D721Med (cell line): ENCODE data around the gene CDH1.

Experiments
- DNase-seq: peaks from one replicate; pipeline ENCODE4 v3.0.0; 2011; ENCODE audit warnings: low spot score; ENCODE audit not compliant: insufficient read length
- FAIRE-seq: peaks from 2 replicates; lab custom pipeline; 2011; peaks lifted over from hg19 to GRCh38; lab: Jason Lieb, UNC
- TF ChIP-seq, protein P1 (sequence below): IDR thresholded peaks from 2 replicates; pipeline ENCODE4 v1.5.1; 2012; ENCODE audit warnings: mild to moderate bottlenecking, control low read depth; ENCODE audit not compliant: insufficient read depth; ENCODE audit errors: missing control alignments

Gene CDH1

DNA sequence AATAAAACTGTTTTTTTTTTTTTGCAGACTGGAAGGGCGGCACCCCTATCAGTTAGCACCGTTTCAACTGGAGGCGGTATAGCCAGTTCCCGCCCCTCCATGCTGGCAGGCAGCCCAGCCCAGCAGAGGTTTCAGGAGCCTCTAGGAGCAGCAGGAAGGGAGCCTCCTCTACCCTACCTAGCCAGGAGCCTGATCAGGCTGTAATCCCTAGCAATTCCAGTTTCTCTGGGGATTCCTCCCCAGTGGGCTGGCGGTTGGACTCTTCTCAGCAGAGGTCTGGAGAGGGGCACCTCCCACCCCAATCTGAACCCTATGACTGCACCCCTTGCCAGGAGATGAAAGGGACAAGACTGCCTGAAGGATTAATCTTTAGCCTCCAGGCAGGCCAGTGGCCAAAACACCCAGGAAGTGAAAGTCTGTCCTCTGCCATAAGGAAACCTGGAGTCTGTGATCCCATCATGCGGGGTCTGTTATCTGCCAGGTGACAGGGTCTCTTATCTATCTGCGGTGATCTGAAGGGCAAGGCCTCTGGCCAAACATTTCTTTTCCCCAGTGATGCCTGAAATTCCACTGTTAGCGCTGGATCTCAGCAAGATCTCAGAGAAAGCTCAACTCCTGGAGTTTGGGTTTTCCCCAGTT is 4.9 kb upstream of the CDH1 start:
- TF ChIP-seq, protein P1, sequence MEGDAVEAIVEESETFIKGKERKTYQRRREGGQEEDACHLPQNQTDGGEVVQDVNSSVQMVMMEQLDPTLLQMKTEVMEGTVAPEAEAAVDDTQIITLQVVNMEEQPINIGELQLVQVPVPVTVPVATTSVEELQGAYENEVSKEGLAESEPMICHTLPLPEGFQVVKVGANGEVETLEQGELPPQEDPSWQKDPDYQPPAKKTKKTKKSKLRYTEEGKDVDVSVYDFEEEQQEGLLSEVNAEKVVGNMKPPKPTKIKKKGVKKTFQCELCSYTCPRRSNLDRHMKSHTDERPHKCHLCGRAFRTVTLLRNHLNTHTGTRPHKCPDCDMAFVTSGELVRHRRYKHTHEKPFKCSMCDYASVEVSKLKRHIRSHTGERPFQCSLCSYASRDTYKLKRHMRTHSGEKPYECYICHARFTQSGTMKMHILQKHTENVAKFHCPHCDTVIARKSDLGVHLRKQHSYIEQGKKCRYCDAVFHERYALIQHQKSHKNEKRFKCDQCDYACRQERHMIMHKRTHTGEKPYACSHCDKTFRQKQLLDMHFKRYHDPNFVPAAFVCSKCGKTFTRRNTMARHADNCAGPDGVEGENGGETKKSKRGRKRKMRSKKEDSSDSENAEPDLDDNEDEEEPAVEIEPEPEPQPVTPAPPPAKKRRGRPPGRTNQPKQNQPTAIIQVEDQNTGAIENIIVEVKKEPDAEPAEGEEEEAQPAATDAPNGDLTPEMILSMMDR, result no peak
- DNase-seq, result no peak
- no peak for FAIRE-seq

DNA sequence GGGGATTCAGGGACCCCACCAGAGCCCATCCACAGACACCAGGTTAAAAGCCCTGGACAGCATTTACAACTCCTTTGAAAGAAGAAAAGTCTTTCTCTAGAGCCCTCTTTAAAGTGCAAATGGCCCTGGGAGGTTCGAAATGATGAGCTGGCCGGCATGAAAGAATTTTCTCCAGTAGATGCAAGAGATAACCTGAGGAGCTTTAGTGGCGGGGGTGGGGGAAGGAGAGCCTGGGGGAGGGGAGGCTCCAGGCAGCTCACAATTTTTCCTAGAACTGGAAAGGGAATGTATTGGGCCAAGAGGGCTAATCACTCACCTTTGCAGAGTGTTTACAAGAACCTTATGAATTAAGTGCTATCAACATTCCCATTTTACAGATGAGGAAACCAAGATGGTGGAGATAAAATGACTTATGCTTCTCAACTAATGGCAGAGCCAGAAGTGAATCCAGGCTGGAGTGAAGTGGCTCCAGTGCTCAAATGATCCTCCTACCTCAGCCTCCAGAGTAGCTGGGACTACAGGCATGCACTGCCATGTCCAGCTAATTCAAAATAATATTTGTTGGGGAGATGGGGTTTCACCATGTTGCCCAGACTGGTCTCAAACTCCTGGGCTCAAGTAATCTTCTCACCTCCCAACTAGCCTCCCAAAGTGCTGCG is 4.2 kb upstream of the CDH1 start:
- TF ChIP-seq, protein P1, result no peak
- FAIRE-seq (no peak), DNase-seq (no peak)

DNA sequence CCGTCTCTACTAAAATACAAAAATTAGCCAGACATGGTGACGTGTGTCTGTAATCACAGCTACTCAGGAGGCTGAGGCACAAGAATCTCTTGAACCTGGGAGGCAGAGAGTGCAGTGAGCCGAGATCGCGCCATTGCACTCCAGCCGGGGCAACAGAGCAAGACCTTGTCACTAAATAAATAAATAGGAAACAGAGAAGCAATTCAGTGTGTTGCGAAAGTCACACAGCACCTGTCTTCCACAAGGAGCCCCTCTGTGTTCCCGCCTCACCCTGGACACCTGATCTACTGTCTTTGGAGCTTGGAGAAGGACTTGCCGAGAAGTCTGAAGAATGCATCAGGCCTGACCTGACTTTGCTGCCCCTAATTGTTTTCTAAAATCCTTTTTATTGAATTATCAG is 3.5 kb upstream of the CDH1 start:
- FAIRE-seq (no peak), DNase-seq (no peak)
- TF ChIP-seq, protein P1, result no peak

DNA sequence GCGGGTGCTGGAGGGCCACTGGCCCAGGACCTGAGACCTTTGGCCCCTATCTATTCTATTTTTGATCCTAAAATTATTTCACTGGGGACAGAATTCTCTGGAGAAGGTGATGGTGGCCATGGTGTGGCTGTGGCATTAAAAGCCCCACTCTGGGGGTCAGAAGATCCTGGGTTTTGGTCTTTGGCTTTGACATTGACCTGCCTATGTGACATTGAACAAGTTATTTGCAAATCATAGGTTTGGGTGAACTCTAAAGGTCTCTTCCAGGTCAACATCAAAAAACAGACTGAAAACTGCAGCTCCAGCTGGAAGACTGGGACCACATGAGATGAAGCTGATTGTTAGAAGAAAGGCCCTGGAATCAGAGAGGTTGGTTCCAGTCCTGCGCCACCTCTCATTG is 2.3 kb upstream of the CDH1 start:
- TF ChIP-seq, protein P1, result no peak
- no peak for FAIRE-seq
- no peak for DNase-seq

DNA sequence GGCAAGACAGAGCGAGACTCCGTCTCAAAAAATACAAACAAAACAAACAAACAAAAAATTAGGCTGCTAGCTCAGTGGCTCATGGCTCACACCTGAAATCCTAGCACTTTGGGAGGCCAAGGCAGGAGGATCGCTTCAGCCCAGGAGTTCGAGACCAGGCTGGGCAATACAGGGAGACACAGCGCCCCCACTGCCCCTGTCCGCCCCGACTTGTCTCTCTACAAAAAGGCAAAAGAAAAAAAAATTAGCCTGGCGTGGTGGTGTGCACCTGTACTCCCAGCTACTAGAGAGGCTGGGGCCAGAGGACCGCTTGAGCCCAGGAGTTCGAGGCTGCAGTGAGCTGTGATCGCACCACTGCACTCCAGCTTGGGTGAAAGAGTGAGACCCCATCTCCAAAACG is 531 bp upstream of the CDH1 start:
- FAIRE-seq (no peak), DNase-seq (no peak)
- TF ChIP-seq, protein P1, result no peak

DNA sequence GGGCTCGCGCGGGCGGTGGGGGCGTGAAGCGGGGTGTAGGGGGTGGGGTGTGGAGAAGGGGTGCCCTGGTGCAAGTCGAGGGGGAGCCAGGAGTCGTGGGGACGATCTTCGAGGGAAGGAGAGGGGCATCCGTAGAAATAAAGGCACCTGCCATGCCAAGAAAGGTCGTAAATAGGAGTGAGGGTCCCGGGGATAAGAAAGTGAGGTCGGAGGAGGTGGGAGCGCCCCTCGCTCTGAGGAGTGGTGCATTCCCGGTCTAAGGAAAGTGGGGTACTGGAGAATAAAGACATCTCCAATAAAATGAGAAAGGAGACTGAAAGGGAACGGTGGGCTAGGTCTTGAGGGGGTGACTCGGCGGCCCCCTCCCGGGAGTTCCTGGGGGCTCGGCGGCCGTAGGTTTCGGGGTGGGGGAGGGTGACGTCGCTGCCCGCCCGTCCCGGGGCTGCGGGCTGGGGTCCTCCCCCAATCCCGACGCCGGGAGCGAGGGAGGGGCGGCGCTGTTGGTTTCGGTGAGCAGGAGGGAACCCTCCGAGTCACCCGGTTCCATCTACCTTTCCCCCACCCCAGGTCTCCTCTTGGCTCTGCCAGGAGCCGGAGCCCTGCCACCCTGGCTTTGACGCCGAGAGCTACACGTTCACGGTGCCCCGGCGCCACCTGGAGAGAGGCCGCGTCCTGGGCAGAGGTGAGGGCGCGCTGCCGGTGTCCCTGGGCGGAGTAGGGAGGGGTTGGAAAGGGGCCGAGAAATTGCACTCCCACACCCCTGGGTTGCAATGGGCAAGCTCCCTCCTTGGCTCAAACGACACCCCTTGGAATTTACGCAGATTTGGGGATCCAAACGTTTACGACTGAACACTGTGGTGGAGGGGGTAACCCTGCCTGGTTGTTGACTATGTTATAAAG is 888 bp downstream of the CDH1 start:
- FAIRE-seq (no peak), DNase-seq (no peak)
- TF ChIP-seq, protein P1, result no peak
